Colonic mucosa (tissue), 4 donors: Measurements from ENCODE around the gene TDRD12. TPM values are rescaled to one million over a fixed set of nuclear protein-coding genes. Genes with fewer than 3 reads are reported as not detected.

Source experiments
- DNase-seq: peaks from one replicate; pipeline ENCODE4 v3.0.0-alpha.2; 2020
- H3K27ac ChIP-seq: fragments of 200-600 bp; one replicate; pipeline ENCODE4 v1.8.0; 2021
- H3K27me3 ChIP-seq: fragments of 200-600 bp; one replicate; pipeline ENCODE4 v1.8.0; 2021
- H3K36me3 ChIP-seq: fragments of 200-600 bp; one replicate; pipeline ENCODE4 v1.8.0; 2021
- H3K4me1 ChIP-seq: fragments of 200-600 bp; one replicate; pipeline ENCODE4 v1.8.0; 2021; ENCODE audit warnings: mild to moderate bottlenecking
- H3K4me3 ChIP-seq: fragments of 200-600 bp; one replicate; pipeline ENCODE4 v1.8.0; 2021
- H3K9ac ChIP-seq, 2 donors: one replicate each; pipeline ENCODE4 v1.7.0; 2013; ENCODE audit warnings: control low read depth in 2 of 2, low read depth in 2 of 2, low read length in 2 of 2
- H3K9me3 ChIP-seq: fragments of 200-600 bp; one replicate; pipeline ENCODE4 v1.8.0; 2021
- CTCF ChIP-seq: fragments of 200-600 bp; IDR thresholded peaks from one replicate; pipeline ENCODE4 v1.8.0; 2022; ENCODE audit warnings: antibody characterized with exemption, mild to moderate bottlenecking
- intact Hi-C: fragments of 100-400 bp; cut with DNase I; formaldehyde crosslinking; loops from one replicate; pipeline ENCODE4 v1.14.1; 2022
- total RNA-seq, 2 donors: library from RNA; stranded (reverse); fragmentation: NEBNext Ultra II Directional in 1 of 2; extraction: Animal tissue kit (Norgen Biotek cat#: 25700) in 1 of 2; gene quantifications; one replicate each; pipeline ENCODE4 v1.2.1, GENCODE V29; 2021
- donor health status: healthy.
- donor health status: DM: no; HTN: no; CAD: no.
- donor health status: DM: no; HTN: no; CAD: no.

The TDRD12 gene
- total RNA-seq, 2 donors from 2014 or later = 0.37 TPM; not detected in 1

- Histone ChIP-seq H3K36me3 (no peaks in the 10 kb centered on the region), H3K4me1 (peaks cover 3% of the 10 kb centered on the region), H3K9me3 (no peaks in the 10 kb centered on the region), H3K27me3 (peaks cover 19% of the 10 kb centered on the region), H3K27ac (no peak overlapping the region), H3K4me3 (no peak overlapping the region), H3K9ac (no peak overlapping the region)
- intact Hi-C loops = no loop called here
- no peak for TF ChIP-seq CTCF
- no peak for DNase-seq
Observed at GRCh38 chr19:32680986-32681385, 38.6 kb upstream of the TDRD12 start.

GRCh38 chr19:32682317-32682716 lies 37.2 kb upstream of the TDRD12 start:
- no peaks in the 10 kb centered on the region for H3K36me3 ChIP-seq
- no peak for TF ChIP-seq CTCF
- DNase-seq = no peak
- H3K9me3 ChIP-seq = no peaks in the 10 kb centered on the region
- intact Hi-C loops = no loop called here
- no peak overlapping the region for H3K4me3 ChIP-seq
- H3K27ac ChIP-seq = no peak overlapping the region
- no peak overlapping the region for H3K9ac ChIP-seq
- H3K27me3 ChIP-seq = peaks cover 6% of the 10 kb centered on the region
- no peaks in the 10 kb centered on the region for H3K4me1 ChIP-seq

- Histone ChIP-seq H3K27ac (no peak overlapping the region), H3K9ac (no peak overlapping the region), H3K4me1 (peaks cover 14% of the 10 kb centered on the region), H3K36me3 (no peaks in the 10 kb centered on the region), H3K4me3 (no peak overlapping the region), H3K27me3 (no peaks in the 10 kb centered on the region), H3K9me3 (no peaks in the 10 kb centered on the region)
- DNase-seq = no peak
- intact Hi-C loops = no loop called here
- no peak for TF ChIP-seq CTCF
Observed at GRCh38 chr19:32686847-32687475, 32.6 kb upstream of the TDRD12 start.

DNA sequence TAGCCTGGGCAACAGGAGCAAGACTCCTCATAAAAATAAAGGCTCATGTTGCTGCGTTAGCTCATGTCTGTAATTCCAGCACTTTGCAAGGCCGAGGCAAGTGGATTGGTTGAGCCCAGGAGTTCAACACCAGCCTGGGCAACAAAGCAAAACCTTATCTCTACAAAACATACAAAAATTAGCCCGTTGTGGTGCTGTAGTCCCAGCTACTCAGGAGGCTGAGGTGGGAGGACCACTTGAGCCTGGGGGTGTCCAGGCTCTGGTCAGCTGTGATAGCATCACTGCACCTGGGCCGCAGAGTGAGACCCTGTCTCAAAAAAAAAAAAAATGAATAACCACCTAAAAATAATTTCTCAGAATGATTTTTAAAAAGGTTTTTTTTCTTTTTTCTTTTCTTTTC lies 31.9 kb upstream of the TDRD12 start:
- intact Hi-C loops = no loop called here
- Histone ChIP-seq H3K4me3 (no peak overlapping the region), H3K27ac (no peak overlapping the region), H3K27me3 (no peaks in the 10 kb centered on the region), H3K9ac (no peak overlapping the region), H3K4me1 (peaks cover 14% of the 10 kb centered on the region), H3K36me3 (no peaks in the 10 kb centered on the region), H3K9me3 (no peaks in the 10 kb centered on the region)
- DNase-seq = no peak
- no peak for TF ChIP-seq CTCF

- no peaks in the 10 kb centered on the region for H3K9me3 ChIP-seq
- H3K36me3 ChIP-seq = no peaks in the 10 kb centered on the region
- TF ChIP-seq CTCF = no peak
- no peak overlapping the region for H3K9ac ChIP-seq
- H3K4me1 ChIP-seq = peaks cover 19% of the 10 kb centered on the region
- intact Hi-C loops = no loop called here
- H3K27ac ChIP-seq = no peak overlapping the region
- no peaks in the 10 kb centered on the region for H3K27me3 ChIP-seq
- no peak overlapping the region for H3K4me3 ChIP-seq
- no peak for DNase-seq
Observed at GRCh38 chr19:32688311-32688710, 31.3 kb upstream of the TDRD12 start.
